GM19035 (cell line): Measurements from ENCODE around the gene CAMK2A.

Experiments used
- ATAC-seq: cut with Tn5 transposase; IDR thresholded peaks from one replicate; pipeline ENCODE4 v1.9.1; 2021; ENCODE audit not compliant: unreplicated experiment

CAMK2A gene

GRCh38 chr5:150279330-150280020, 10.1 kb downstream of the CAMK2A start:
- no peak for ATAC-seq

GRCh38 chr5:150278916-150279315, 10.7 kb downstream of the CAMK2A start:
- no peak for ATAC-seq

GRCh38 chr5:150278046-150278730, 11.4 kb downstream of the CAMK2A start:
- ATAC-seq: no peak

- ATAC-seq: no peak
Measured at GRCh38 chr5:150277043-150277442, 12.5 kb downstream of the CAMK2A start.

- ATAC-seq: no peak
Measured at GRCh38 chr5:150274811-150275210, 14.8 kb downstream of the CAMK2A start.

GRCh38 chr5:150272531-150272930, 17.0 kb downstream of the CAMK2A start:
- no peak for ATAC-seq

GRCh38 chr5:150271923-150272322, 17.6 kb downstream of the CAMK2A start:
- ATAC-seq: no peak

GRCh38 chr5:150271296-150271692, 18.3 kb downstream of the CAMK2A start:
- ATAC-seq: no peak

- ATAC-seq: no peak
Measured at GRCh38 chr5:150270541-150271295, 18.9 kb downstream of the CAMK2A start.

GRCh38 chr5:150266871-150267291, 22.7 kb downstream of the CAMK2A start:
- ATAC-seq: no peak

- no peak for ATAC-seq
Measured at GRCh38 chr5:150265870-150266383, 23.6 kb downstream of the CAMK2A start.

- no peak for ATAC-seq
Measured at GRCh38 chr5:150264667-150265603, 24.6 kb downstream of the CAMK2A start.

- no peak for ATAC-seq
Measured at GRCh38 chr5:150263801-150264621, 25.6 kb downstream of the CAMK2A start.

- no peak for ATAC-seq
Measured at GRCh38 chr5:150263375-150263775, 26.2 kb downstream of the CAMK2A start.

GRCh38 chr5:150262502-150262901, 27.1 kb downstream of the CAMK2A start:
- ATAC-seq: no peak

GRCh38 chr5:150261231-150261630, 28.3 kb downstream of the CAMK2A start:
- ATAC-seq: no peak

GRCh38 chr5:150258130-150258529, 31.4 kb downstream of the CAMK2A start:
- peak; percentile 53 for ATAC-seq

- no peak for ATAC-seq
Measured at GRCh38 chr5:150257424-150257823, 32.1 kb downstream of the CAMK2A start.

GRCh38 chr5:150256410-150257064, 33.0 kb downstream of the CAMK2A start:
- ATAC-seq: no peak
